ENCODE results near the gene PIEZO1. TPM values are rescaled to one million over a fixed set of nuclear protein-coding genes. Genes with fewer than 3 reads are reported as not detected.

The PIEZO1 gene
- total and polyA plus RNA-seq, 2 experiments from 2014 or later: 30.4 to 70.1 TPM

DNA sequence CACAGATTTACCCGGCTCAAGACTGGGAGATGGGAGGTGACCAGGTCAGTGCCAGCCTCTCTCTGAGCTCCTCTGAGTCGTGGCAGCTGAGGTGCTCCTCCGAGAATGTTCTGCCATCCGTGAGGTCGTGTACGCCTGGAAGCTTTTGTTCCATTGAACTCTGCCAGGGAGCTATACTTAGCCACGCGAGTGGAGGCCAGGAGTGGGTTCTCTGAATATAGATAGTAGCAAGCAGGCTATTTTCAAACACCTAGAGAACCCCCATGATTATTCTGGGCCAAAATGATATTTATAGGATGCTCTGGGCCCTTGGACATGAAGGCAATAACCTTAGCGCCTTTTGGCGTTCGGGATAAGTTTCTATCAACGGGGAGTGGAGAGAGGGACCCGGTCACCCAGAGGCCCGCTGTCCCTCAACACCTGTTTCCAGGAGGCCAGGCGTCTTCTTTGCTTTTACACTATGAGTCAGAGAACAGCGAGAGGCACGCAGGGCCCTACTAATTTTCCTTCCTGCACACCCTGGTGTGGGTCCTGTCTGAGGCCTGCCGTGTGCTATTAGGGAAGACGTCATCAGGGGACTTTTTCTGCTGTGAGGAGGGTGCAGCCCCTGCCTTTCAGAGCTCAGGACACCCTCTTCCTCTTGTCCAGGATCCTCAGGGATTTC is 111.2 kb downstream of the PIEZO1 start:
- Histone ChIP-seq H2AFZ (no peak overlapping the region), H3K4me2 (no peak overlapping the region), H3K4me3 (no peak overlapping the region), H4K20me1 (replicated peaks; ENCODE audit: insufficient read depth) (no peaks in the 10 kb centered on the region; the same call in 1 of the 2 replicates), H3F3A (replicated peaks; ENCODE audit: low read depth) (0 out of 2 replicates have a peak, but pooled peaks cover 11% of the 10 kb centered on the region), H3K27me3 (ENCODE audit: insufficient read depth) (no peaks in the 10 kb centered on the region), H3K4me1 (ENCODE audit: insufficient read depth) (peaks cover 5% of the 10 kb centered on the region; the same call in 1 of the 2 replicates), H3K79me2 (replicated peaks; ENCODE audit: insufficient read depth) (no peaks in the 10 kb centered on the region), H3K9me2 (ENCODE audit: insufficient read depth) (no peaks in the 10 kb centered on the region), H3K27ac (ENCODE audit: low read depth) (no peak overlapping the region), H3K36me3 (ENCODE audit: insufficient read depth) (no peaks in the 10 kb centered on the region; the same call in 1 of the 2 replicates)
- ATAC-seq: no peak
- TF ChIP-seq, protein P1, sequence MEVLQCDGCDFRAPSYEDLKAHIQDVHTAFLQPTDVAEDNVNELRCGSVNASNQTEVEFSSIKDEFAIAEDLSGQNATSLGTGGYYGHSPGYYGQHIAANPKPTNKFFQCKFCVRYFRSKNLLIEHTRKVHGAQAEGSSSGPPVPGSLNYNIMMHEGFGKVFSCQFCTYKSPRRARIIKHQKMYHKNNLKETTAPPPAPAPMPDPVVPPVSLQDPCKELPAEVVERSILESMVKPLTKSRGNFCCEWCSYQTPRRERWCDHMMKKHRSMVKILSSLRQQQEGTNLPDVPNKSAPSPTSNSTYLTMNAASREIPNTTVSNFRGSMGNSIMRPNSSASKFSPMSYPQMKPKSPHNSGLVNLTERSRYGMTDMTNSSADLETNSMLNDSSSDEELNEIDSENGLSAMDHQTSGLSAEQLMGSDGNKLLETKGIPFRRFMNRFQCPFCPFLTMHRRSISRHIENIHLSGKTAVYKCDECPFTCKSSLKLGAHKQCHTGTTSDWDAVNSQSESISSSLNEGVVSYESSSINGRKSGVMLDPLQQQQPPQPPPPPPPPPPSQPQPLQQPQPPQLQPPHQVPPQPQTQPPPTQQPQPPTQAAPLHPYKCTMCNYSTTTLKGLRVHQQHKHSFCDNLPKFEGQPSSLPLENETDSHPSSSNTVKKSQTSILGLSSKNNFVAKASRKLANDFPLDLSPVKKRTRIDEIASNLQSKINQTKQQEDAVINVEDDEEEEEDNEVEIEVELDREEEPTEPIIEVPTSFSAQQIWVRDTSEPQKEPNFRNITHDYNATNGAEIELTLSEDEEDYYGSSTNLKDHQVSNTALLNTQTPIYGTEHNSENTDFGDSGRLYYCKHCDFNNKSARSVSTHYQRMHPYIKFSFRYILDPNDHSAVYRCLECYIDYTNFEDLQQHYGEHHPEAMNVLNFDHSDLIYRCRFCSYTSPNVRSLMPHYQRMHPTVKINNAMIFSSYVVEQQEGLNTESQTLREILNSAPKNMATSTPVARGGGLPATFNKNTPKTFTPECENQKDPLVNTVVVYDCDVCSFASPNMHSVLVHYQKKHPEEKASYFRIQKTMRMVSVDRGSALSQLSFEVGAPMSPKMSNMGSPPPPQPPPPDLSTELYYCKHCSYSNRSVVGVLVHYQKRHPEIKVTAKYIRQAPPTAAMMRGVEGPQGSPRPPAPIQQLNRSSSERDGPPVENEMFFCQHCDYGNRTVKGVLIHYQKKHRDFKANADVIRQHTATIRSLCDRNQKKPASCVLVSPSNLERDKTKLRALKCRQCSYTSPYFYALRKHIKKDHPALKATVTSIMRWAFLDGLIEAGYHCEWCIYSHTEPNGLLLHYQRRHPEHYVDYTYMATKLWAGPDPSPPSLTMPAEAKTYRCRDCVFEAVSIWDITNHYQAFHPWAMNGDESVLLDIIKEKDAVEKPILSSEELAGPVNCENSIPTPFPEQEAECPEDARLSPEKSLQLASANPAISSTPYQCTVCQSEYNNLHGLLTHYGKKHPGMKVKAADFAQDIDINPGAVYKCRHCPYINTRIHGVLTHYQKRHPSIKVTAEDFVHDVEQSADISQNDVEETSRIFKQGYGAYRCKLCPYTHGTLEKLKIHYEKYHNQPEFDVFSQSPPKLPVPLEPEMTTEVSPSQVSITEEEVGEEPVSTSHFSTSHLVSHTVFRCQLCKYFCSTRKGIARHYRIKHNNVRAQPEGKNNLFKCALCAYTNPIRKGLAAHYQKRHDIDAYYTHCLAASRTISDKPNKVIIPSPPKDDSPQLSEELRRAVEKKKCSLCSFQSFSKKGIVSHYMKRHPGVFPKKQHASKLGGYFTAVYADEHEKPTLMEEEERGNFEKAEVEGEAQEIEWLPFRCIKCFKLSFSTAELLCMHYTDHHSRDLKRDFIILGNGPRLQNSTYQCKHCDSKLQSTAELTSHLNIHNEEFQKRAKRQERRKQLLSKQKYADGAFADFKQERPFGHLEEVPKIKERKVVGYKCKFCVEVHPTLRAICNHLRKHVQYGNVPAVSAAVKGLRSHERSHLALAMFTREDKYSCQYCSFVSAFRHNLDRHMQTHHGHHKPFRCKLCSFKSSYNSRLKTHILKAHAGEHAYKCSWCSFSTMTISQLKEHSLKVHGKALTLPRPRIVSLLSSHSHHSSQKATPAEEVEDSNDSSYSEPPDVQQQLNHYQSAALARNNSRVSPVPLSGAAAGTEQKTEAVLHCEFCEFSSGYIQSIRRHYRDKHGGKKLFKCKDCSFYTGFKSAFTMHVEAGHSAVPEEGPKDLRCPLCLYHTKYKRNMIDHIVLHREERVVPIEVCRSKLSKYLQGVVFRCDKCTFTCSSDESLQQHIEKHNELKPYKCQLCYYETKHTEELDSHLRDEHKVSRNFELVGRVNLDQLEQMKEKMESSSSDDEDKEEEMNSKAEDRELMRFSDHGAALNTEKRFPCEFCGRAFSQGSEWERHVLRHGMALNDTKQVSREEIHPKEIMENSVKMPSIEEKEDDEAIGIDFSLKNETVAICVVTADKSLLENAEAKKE (CRISPR knock-in tag; IDR thresholded peaks at IDR 0.05): no peak
- no peak for TF ChIP-seq CREB1 (CRISPR knock-in tag; IDR thresholded peaks at IDR 0.05; ENCODE audit: low read depth)
- TF ChIP-seq, protein P2, sequence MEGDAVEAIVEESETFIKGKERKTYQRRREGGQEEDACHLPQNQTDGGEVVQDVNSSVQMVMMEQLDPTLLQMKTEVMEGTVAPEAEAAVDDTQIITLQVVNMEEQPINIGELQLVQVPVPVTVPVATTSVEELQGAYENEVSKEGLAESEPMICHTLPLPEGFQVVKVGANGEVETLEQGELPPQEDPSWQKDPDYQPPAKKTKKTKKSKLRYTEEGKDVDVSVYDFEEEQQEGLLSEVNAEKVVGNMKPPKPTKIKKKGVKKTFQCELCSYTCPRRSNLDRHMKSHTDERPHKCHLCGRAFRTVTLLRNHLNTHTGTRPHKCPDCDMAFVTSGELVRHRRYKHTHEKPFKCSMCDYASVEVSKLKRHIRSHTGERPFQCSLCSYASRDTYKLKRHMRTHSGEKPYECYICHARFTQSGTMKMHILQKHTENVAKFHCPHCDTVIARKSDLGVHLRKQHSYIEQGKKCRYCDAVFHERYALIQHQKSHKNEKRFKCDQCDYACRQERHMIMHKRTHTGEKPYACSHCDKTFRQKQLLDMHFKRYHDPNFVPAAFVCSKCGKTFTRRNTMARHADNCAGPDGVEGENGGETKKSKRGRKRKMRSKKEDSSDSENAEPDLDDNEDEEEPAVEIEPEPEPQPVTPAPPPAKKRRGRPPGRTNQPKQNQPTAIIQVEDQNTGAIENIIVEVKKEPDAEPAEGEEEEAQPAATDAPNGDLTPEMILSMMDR (conservative IDR thresholded peaks at IDR 0.05; ENCODE audit: low read depth in 2 of 2): no peak
- TF ChIP-seq, protein P3, sequence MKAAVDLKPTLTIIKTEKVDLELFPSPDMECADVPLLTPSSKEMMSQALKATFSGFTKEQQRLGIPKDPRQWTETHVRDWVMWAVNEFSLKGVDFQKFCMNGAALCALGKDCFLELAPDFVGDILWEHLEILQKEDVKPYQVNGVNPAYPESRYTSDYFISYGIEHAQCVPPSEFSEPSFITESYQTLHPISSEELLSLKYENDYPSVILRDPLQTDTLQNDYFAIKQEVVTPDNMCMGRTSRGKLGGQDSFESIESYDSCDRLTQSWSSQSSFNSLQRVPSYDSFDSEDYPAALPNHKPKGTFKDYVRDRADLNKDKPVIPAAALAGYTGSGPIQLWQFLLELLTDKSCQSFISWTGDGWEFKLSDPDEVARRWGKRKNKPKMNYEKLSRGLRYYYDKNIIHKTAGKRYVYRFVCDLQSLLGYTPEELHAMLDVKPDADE (IDR thresholded peaks at IDR 0.05): no peak
- TF ChIP-seq ZNF331 (CRISPR knock-in tag; IDR thresholded peaks at IDR 0.05; ENCODE audit: low read depth): no peak
- TF ChIP-seq POLR2AphosphoS5 (IDR thresholded peaks at IDR 0.05; ENCODE audit: low read depth): no peak
- TF ChIP-seq STAT1 (IDR thresholded peaks at IDR 0.05; ENCODE audit: unreplicated experiment): no peak
- TF ChIP-seq NANOG (IDR thresholded peaks at IDR 0.05; ENCODE audit: borderline replicate concordance): no peak
- TF ChIP-seq ZNF114 (CRISPR knock-in tag; IDR thresholded peaks at IDR 0.05): no peak
- TF ChIP-seq JUNB (IDR thresholded peaks at IDR 0.05; ENCODE audit: unreplicated experiment): no peak
- no peak for TF ChIP-seq EZH2phosphoT487 (IDR thresholded peaks at IDR 0.05; ENCODE audit: unreplicated experiment)
- TF ChIP-seq REST (IDR thresholded peaks at IDR 0.05; ENCODE audit: unreplicated experiment): no peak
- no peak for TF ChIP-seq EZH2 (IDR thresholded peaks at IDR 0.05; ENCODE audit: low read depth, unreplicated experiment)
- Mint-ChIP-seq H3K9me3 (peaks cover under 1% of the 10 kb centered on the region; the same call in 1 of the 3 replicates), H3K4me1 (peaks cover 6% of the 10 kb centered on the region; the same call in 2 of the 3 replicates), H3K36me3 (ENCODE audit: low read depth) (peaks cover under 1% of the 10 kb centered on the region), H3K4me3 (no peak overlapping the region), H3K27ac (no peak overlapping the region), H3K27me3 (ENCODE audit: insufficient read depth, low read depth, poor library complexity) (peaks cover 12% of the 10 kb centered on the region)
- no peak for DNase-seq (ENCODE audit: low spot score)

All from GM23338 (cell line).